Gastroesophageal sphincter (tissue), 4 donors: ENCODE results near the gene CDH6. TPM values are rescaled to one million over a fixed set of nuclear protein-coding genes. Genes with fewer than 3 reads are reported as not detected.

Experiments used
- ATAC-seq: fragments of 150-250 bp; one replicate; pipeline ENCODE4 v1.9.1; 2016; ENCODE audit warnings: mild to moderate bottlenecking, moderate library complexity
- H3K27ac ChIP-seq, 4 donors: fragments of 200-600 bp; sonication (generic) in 3 of 4; 1 replicate in 3 of 4; 2 replicates in 1 of 4; pipeline ENCODE4 v1.5.1; 2016 to 2019
- H3K27me3 ChIP-seq: fragments of 200-600 bp; sonication (generic); one replicate; pipeline ENCODE4 v1.5.1; 2019
- H3K36me3 ChIP-seq, 2 donors: fragments of 200-600 bp; sonication (generic); one replicate each; pipeline ENCODE4 v1.5.1; 2019; ENCODE audit warnings: control low read depth in 1 of 2
- H3K4me1 ChIP-seq, 3 donors: fragments of 200-600 bp; sonication (generic); 1 replicate in 2 of 3; 2 replicates in 1 of 3; pipeline ENCODE4 v1.5.1; 2016 to 2019; ENCODE audit warnings: control low read depth in 2 of 3
- H3K4me3 ChIP-seq, 2 donors: fragments of 200-600 bp; sonication (generic); one replicate each; pipeline ENCODE4 v1.5.1; 2019; ENCODE audit warnings: mild to moderate bottlenecking in 1 of 2, moderate library complexity in 1 of 2
- H3K9me3 ChIP-seq, 3 donors: fragments of 200-600 bp; sonication (generic); one replicate each; pipeline ENCODE4 v1.5.1; 2017 to 2019; ENCODE audit warnings: control low read depth in 2 of 3
- EP300 ChIP-seq: sonication (generic); formaldehyde crosslinking; IDR thresholded peaks from one replicate; pipeline ENCODE4 v1.6.1; 2017; ENCODE audit warnings: antibody characterized with exemption, mild to moderate bottlenecking
- POLR2A ChIP-seq, 2 donors: fragments of 450-650 bp; IDR thresholded peaks; one replicate each; pipeline ENCODE4 v1.6.1; 2017; ENCODE audit warnings: antibody characterized with exemption in 2 of 2, mild to moderate bottlenecking in 2 of 2, moderate library complexity in 1 of 2
- POLR2AphosphoS5 ChIP-seq: sonication (generic); formaldehyde crosslinking; IDR thresholded peaks from one replicate; pipeline ENCODE4 v1.6.1; 2017; ENCODE audit warnings: antibody characterized with exemption
- WGBS, 2 donors: methylation state at CpG; one replicate each; pipeline ENCODE4 v1.1.5; 2018; ENCODE audit warnings: low coverage in 1 of 2; 5-methylcytosine and 5-hydroxymethylcytosine counted together
- total RNA-seq, 4 donors: library from RNA; depleted of rRNA; stranded (reverse); fragments of >200 nt; gene quantifications; one replicate each; pipeline ENCODE4 v1.1.0, GENCODE V29; 2016
- TF ChIP-seq, protein P1 (sequence below), 4 experiments: fragments of 200-600 bp in 2 of 4; fragments of 450-650 bp in 2 of 4; sonication (generic) in 1 of 4; IDR thresholded peaks; one replicate each; pipeline ENCODE4 v1.5.1; 2017 to 2019; ENCODE audit warnings: antibody characterized with exemption in 4 of 4, mild to moderate bottlenecking in 2 of 4, moderate library complexity in 2 of 4

Gene CDH6
- total RNA-seq, 4 donors from 2014 or later = 5.5 to 10.9 (median 8.4) TPM

DNA sequence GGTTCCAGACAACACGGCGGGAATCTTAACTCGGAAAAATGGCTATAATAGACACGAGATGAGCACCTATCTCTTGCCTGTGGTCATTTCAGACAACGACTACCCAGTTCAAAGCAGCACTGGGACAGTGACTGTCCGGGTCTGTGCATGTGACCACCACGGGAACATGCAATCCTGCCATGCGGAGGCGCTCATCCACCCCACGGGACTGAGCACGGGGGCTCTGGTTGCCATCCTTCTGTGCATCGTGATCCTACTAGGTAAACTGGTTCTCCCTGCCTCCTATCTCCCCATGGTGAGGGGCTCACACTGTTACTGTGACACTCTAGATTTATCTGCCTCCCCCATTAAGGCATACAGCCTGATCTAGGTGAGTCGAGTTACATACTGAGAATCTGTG, 124.2 kb downstream of the CDH6 start:
- H3K27ac ChIP-seq = no peak overlapping the region
- 83 to 89% methylated on average over 5 to 6 of the region's 13 CpGs for WGBS, 2 donors

DNA sequence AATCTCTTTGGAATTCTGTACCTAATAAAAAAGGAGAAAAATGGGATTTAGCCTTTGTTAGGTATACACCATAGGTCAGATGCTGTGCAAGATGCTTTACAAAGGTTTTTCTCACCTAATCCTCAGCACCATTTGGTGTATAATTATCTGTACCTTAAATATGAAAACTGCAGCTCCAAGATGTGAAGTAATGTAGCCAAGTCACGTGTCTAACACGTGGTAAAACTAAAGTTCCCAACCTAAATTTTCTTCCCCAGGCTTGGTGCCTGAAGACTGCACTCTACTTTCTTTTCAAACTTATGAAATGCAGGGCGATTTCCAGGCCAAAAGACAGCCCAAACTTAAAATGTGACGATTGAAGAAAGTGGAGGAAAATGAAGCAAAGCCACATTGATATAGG, 125.8 kb downstream of the CDH6 start:
- WGBS, 2 donors = 72 to 100% methylated on average over 2 to 4 of the region's 4 CpGs
- Histone ChIP-seq H3K4me1 (no peaks in the 10 kb centered on the region), H3K4me3 (no peak overlapping the region), H3K36me3 (peaks cover 0 to 5% of the 10 kb centered on the region in 2 donors), H3K27ac (no peak overlapping the region), H3K9me3 (no peaks in the 10 kb centered on the region), H3K27me3 (no peaks in the 10 kb centered on the region)
- ATAC-seq = no peak
- TF ChIP-seq EP300 (no peak), POLR2AphosphoS5 (no peak), POLR2A (IDR thresholded peaks at IDR 0.05) (no peak)
- TF ChIP-seq, protein P1, sequence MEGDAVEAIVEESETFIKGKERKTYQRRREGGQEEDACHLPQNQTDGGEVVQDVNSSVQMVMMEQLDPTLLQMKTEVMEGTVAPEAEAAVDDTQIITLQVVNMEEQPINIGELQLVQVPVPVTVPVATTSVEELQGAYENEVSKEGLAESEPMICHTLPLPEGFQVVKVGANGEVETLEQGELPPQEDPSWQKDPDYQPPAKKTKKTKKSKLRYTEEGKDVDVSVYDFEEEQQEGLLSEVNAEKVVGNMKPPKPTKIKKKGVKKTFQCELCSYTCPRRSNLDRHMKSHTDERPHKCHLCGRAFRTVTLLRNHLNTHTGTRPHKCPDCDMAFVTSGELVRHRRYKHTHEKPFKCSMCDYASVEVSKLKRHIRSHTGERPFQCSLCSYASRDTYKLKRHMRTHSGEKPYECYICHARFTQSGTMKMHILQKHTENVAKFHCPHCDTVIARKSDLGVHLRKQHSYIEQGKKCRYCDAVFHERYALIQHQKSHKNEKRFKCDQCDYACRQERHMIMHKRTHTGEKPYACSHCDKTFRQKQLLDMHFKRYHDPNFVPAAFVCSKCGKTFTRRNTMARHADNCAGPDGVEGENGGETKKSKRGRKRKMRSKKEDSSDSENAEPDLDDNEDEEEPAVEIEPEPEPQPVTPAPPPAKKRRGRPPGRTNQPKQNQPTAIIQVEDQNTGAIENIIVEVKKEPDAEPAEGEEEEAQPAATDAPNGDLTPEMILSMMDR (IDR thresholded peaks at IDR 0.05) = no peak

More for the DNA sequence above, 124.2 kb downstream of the CDH6 start:
- Histone ChIP-seq H3K36me3 (no peaks in the 10 kb centered on the region), H3K27me3 (no peaks in the 10 kb centered on the region), H3K4me3 (no peak overlapping the region), H3K4me1 (no peaks in the 10 kb centered on the region), H3K9me3 (no peaks in the 10 kb centered on the region)
- no peak for TF ChIP-seq EP300
- no peak for TF ChIP-seq POLR2AphosphoS5
- TF ChIP-seq, protein P1 (IDR thresholded peaks at IDR 0.05) = no peak
- TF ChIP-seq POLR2A (IDR thresholded peaks at IDR 0.05) = no peak
- ATAC-seq = no peak

DNA sequence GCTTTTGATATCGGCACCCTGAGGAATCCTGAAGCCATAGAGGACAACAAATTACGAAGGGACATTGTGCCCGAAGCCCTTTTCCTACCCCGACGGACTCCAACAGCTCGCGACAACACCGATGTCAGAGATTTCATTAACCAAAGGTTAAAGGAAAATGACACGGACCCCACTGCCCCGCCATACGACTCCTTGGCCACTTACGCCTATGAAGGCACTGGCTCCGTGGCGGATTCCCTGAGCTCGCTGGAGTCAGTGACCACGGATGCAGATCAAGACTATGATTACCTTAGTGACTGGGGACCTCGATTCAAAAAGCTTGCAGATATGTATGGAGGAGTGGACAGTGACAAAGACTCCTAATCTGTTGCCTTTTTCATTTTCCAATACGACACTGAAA, 129.5 kb downstream of the CDH6 start:
- no peak overlapping the region for H3K4me3 ChIP-seq
- H3K27ac ChIP-seq = no peak overlapping the region
- H3K27me3 ChIP-seq = no peaks in the 10 kb centered on the region
- WGBS, 2 donors = 64 to 90% methylated on average over 5 to 8 of the region's 18 CpGs
- no peak for ATAC-seq
- no peak for TF ChIP-seq POLR2A (IDR thresholded peaks at IDR 0.05)
- no peak for TF ChIP-seq EP300
- TF ChIP-seq, protein P1 (IDR thresholded peaks at IDR 0.05) = no peak
- TF ChIP-seq POLR2AphosphoS5 = no peak
- peaks cover 0 to 5% of the 10 kb centered on the region in 2 donors for H3K36me3 ChIP-seq
- H3K4me1 ChIP-seq = no peaks in the 10 kb centered on the region
- H3K9me3 ChIP-seq = no peaks in the 10 kb centered on the region

DNA sequence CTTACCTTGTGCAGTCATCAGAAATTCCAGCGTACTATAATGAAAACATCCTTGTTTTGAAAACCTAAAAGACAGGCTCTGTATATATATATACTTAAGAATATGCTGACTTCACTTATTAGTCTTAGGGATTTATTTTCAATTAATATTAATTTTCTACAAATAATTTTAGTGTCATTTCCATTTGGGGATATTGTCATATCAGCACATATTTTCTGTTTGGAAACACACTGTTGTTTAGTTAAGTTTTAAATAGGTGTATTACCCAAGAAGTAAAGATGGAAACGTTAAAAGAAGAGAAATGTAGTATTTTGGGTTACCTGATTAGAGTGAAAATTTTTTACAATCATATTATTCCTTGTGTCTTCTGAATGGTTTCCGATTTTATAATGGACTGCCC, 131.4 kb downstream of the CDH6 start:
- H3K36me3 ChIP-seq = peaks cover 0 to 5% of the 10 kb centered on the region in 2 donors
- WGBS, 2 donors = 61 to 77% methylated on average over 2 to 3 of the region's 3 CpGs
- no peak for ATAC-seq
- no peak overlapping the region for H3K4me3 ChIP-seq
- no peak for TF ChIP-seq POLR2A (IDR thresholded peaks at IDR 0.05)
- TF ChIP-seq, protein P1 (IDR thresholded peaks at IDR 0.05) = no peak
- TF ChIP-seq EP300 = no peak
- TF ChIP-seq POLR2AphosphoS5 = no peak
- H3K9me3 ChIP-seq = no peaks in the 10 kb centered on the region
- H3K27me3 ChIP-seq = no peaks in the 10 kb centered on the region
- no peak overlapping the region for H3K27ac ChIP-seq
- no peaks in the 10 kb centered on the region for H3K4me1 ChIP-seq

DNA sequence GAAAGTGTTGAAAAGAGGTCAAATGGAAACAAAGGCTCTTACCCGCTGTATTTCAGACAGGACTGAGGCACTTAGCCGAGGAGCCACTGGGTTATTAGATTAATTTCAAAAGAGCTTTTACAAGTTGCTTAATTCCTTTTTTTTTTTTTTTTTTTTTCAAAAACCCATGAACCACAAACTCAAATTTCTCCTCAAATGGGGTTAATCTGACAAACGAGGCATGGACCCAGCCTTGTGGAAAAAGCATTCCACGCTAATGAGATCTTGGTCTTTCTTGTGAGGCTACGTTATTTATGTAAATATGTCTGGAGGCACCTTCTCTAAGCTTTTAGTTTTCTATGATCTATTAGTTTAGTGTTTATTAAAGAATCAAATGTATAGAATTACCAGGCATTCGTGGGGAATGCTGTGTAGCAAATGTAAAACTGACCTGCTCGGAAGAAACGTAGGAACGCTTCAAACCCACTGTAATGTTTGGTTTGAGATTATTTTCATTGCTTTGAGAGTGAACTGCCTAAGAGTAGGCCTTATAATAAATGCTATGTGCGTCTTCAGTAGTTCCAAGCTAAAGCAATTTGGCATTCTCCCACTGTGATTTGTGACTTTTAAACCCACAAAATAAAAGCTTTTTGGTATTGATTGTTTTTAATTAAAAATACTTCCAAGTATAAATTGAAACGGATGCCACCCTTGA, 134.7 kb downstream of the CDH6 start:
- Histone ChIP-seq H3K9me3 (no peaks in the 10 kb centered on the region), H3K27me3 (no peaks in the 10 kb centered on the region), H3K4me3 (no peak overlapping the region), H3K27ac (no peak overlapping the region), H3K4me1 (no peaks in the 10 kb centered on the region), H3K36me3 (peaks cover 0 to 2% of the 10 kb centered on the region in 2 donors)
- TF ChIP-seq POLR2A (IDR thresholded peaks at IDR 0.05) (no peak), EP300 (no peak), POLR2AphosphoS5 (no peak)
- TF ChIP-seq, protein P1 (IDR thresholded peaks at IDR 0.05) = no peak
- no peak for ATAC-seq
- WGBS, 2 donors = 57 to 69% methylated on average over 11 of the region's 11 CpGs
